Measurements from ENCODE around the gene TEDDM1.
"Not testable (repeated sequence)": the region's sequence is repeated elsewhere in the genome, so short reads cannot be mapped to it uniquely, and the experiment has no call there.

The TEDDM1 gene, protein sequence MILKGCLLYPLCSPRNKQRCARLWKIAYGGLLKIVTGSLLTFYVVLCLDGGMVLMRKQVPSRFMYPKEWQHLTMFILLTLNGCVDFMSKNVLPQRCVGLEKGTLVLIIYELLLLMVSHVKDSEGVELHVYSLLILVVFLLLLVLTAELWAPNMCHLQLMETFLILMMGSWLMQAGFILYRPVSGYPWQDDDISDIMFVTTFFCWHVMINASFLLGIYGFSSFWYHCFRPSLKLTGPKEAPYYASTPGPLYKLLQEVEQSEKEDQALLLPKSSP
- 0 to 0.66 (median 0) reads per million in 17 experiments for total RNA-seq

DNA sequence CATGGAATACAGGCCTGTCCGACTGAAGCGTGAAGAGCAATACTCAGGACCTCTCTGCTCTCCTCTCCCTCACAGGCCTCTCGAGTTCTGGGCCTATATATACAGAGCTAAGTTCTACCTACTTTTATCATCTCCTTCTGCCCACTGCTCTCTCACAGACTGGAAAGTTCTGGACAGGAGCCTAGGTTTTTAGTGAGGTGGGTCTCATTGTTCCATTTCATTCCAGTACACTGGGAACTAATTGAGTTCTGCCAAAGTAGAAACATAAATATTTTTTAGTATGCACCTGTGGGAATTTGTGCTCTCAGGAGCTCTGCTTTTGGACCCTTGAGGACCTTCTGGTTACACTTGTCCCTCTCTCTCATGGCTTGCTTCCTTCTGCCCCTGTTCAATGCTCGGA lies at the start of gene TEDDM1:
Gene TEDDM1, minus strand, starts transcription at position 101 of the 400 bp plus-strand sequence. CDS start 182 bp downstream, outside the sequence.
- no peak for DNase-seq

DNA sequence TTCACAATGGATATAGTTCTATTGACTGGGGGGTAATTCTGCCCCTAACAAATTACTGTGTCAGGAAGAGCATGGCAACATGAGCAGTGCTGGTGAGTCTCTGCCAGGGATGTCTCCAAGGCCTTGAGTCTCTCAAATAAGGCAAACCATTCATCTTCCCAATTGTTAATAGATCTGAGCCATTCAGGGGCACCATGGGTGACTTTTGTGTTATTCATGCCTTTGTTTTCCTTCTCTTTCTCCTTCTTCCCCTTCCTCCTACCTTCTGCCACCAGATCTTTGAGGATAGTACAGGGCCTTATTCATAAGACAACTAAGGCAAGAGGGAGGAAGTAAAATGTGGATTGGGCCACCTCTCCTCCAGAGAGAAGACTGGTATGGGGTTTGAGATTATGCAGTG lies 49.6 kb upstream of the TEDDM1 start, which contains the start of gene RGSL1:
Gene RGSL1, plus strand, starts transcription at position 60 of the 400 bp plus-strand sequence. Its CDS starts 20 bp downstream, at position 80.
- no peak for DNase-seq

DNA sequence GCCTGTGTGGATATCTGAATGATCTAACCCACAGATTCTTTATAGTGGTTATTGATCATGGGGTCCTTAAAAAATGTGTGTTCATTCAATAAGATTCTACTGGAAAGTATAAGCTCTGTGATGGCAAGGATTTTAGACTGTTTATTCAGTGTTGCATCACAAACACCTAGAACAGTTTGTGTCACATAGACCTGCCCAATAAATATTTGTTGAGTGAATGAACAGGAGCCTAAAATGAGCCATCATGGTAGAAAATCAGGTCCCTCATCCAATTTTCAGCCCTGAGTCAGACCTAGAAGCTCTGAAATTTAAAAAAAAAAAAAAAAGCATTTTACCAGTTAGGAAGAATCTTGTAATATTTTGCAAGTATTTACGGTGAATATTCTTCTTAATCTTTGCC lies 47.2 kb upstream of the TEDDM1 start:
- DNase-seq: no peak

DNA sequence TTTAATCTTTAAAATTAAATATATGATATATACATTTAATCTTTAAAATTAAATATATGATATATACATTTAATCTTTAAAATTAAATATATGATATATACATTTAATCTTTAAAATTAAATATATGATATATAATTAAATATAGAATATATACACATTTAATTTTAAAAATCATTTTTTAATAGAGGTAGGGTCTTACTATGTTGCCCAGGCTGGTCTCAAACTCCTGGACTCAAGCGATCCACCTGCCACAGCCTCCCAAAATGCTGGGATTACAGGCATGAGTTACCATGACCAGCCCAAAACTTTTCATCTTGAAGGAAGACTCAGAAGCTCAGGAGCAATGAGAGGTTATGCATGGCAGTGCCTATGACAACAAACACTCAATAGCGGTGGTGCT lies 46.7 kb upstream of the TEDDM1 start:
- DNase-seq: not testable (repeated sequence)

DNA sequence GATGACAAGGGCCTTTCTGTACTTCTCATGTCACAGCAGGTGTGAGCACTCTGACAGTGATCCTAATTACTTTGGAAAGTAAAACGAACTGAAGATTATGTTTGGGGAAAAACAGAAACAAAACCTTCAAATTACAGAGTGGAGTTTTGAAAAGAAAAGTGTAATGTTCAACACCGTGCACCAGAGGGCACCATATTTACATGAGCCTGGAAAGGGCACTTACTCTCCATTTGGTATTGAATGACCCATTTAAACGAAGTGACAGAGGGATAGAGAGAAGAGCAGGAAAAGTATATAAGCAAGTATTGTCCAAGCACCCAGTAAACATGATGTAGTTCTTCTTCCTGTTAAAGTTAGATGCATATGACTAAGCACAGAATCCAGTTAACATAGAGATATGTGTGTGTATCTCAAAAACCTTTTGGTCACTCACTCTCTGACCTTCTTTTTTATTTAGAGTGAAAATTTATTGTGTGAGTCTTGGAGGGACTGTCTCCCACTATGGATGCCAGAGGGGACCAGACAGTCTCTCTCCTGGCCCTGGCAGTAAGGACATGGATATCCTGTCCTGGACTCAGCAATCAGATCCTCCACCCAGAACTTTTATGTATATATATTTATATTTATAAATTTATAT lies 45.7 kb upstream of the TEDDM1 start:
- DNase-seq: peak; percentile 56 to 78 (median 72)

DNA sequence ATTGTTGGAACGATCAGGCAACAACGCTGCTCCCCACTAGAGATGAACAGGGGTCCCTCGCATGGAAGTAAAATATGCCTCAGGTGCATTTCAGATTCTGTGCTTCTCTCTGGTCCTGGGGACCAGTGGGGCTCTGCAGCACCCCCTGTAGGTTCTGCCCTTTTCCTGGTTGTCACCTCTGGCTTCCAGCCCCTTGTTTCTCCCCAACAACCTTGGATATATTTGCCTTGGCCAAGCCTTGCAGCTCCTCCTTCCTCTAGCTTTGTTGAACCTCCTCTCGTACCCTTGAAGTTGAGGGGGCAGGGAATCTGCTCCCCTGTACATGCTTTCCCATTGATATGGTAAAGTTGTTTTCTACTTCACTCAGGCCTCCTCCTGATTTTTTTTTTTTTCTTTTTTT lies 44.0 kb upstream of the TEDDM1 start:
- DNase-seq: peak in 2 of 4 experiments; percentile 22 to 34

DNA sequence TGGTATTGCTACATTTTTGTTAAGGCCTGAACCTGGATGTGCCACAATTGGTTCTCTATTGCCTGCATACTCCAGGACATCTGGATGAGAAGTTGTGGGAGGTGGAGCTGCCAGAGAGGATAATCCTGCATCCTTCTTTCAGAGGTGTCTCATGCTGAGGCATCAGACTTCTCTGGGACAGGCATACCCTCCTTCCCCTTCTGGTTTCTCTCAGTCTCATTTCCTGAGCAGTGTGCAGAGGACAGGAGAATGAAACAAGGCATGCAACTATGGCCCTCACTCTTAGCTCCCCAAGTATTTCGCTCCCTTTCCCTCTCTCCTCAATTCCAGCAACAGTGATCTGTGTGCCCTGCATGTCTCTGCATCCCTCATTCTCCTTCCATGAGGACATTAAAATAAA lies 41.9 kb upstream of the TEDDM1 start:
- DNase-seq: peak in 1 of 4 experiments; percentile 5

DNA sequence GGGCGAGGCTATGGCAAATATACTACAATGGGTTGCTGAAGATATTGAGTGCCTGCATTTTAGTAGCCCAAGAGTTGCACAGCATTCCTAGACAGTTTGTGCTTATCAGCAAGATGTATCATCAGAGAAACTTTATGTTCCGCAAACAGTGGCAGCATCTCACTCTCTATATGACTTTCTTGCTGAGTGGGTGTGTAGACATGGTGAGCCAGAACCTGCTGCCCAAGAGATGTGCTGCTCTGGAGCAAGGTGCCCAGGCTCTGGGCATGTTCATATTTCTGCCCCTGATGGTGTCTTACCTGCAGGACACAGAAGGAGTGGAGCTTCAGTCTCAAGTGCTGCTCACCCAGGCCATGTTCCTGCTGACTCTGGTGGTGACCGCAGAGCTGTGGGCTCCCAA lies 41.3 kb upstream of the TEDDM1 start:
- no peak for DNase-seq

DNA sequence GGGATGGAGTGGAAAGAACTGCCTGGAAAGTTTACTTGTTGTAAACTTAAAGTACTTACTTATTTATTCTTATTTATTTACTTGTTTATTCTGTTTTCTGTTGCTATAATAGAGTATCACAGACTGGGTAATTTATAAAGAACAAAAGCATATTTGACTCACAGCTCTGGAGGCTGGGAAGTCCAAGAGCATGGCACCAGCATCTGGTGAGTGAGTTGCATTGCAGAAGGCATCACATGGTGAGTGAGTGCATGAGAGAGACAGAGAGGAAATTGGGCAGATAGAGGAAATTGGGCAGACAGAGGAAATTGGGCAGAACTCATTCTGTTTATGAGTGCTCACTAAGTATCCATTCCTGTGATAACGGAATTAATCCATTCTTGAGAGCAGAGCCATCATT lies 37.9 kb upstream of the TEDDM1 start:
- DNase-seq: peak in 2 of 4 experiments; percentile 18 to 19

DNA sequence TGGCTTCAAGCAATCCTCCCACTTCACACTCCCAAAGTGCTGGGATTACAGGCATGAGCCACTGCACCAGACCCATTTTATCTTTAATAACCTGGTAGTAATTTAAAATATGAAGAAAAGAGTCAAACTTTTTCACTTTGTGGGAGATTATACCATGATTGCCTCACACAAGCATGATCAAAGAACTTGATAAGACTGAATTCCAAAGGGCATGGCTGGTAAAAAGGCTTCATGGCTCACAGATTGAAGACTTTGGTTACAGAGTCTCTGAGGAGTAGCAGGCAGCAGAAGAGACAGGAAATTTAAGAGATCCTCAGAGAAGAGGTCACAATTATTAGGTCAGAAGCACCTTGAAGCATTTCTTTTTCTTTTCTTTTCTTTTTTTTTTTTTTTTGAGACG lies 33.1 kb upstream of the TEDDM1 start:
- DNase-seq: no peak

DNA sequence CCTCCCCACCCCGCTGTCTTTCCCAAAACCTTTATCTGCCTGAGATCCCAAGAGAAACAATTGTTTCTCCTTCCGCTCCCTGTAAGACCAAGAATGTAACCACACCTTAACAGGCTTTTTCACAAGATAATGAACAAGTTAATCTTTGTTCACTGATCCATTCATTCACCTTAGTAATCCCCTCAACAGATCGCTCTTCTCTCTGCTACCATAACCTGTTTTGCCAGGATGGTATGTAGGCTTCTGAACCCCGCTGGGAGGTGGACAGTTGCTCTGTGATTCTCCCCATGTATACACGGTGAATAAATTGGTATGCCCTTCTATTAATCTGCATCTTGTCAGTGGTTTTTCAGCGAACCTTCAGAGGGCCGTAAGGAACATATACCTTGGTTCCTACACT lies 30.8 kb upstream of the TEDDM1 start:
- DNase-seq: no peak

DNA sequence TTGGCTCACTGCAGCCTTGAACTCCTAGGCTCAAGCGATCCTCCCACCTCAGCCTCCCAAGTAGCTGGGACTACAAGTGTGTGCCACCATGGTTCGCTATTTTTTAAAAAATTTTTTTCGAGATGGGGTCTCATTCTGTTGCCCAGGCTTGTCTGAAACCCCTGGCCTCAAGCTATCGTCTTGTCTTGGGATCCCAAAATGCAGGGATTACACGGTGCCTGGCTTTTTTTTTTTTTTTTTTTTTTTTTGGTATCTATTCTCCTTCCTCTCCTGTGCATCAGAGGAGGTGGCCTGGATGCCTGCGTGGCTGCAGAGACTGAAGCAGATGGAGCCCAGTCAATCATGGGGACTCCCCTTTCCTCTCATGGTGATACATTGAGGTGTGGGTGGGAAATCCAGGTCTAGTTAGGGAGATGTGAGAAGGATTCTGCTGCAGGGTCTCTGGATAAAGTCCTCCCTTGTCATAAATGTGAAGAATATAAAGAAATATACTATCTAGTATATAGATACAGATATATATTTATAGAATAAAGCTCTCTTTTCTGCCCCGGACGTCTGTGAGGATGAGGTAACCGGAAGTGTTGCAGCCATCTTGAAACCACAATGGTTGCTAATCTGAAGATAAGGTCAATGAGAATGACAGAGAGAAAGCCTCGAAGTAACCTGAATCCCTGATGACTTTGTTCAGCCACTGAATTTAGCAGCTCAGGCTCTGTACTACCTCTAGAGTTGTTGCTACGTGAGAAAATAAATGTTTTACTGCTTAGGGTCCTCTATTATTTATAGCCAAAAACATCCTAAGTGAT lies 30.0 kb upstream of the TEDDM1 start:
- DNase-seq: peak; percentile 31 to 58 (median 47)

DNA sequence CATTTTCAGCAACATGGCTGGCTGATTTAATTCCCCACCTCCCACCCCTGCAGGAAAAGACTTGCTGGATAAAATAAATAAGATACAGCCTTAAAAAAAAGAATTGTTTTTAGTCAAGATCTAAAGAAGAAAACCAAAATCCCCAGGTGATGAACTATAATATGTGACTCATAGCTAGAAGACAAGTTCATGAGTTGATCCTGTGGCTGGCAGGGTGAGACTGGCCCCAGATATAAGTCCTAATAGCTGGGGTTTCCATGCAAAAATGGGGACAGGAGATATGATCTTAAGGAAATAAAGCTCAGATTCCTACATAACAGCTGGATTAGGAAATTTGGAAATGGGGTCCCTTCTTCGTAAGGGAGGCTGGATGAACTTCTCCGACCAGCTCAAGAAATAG lies 27.6 kb upstream of the TEDDM1 start:
- no peak for DNase-seq

DNA sequence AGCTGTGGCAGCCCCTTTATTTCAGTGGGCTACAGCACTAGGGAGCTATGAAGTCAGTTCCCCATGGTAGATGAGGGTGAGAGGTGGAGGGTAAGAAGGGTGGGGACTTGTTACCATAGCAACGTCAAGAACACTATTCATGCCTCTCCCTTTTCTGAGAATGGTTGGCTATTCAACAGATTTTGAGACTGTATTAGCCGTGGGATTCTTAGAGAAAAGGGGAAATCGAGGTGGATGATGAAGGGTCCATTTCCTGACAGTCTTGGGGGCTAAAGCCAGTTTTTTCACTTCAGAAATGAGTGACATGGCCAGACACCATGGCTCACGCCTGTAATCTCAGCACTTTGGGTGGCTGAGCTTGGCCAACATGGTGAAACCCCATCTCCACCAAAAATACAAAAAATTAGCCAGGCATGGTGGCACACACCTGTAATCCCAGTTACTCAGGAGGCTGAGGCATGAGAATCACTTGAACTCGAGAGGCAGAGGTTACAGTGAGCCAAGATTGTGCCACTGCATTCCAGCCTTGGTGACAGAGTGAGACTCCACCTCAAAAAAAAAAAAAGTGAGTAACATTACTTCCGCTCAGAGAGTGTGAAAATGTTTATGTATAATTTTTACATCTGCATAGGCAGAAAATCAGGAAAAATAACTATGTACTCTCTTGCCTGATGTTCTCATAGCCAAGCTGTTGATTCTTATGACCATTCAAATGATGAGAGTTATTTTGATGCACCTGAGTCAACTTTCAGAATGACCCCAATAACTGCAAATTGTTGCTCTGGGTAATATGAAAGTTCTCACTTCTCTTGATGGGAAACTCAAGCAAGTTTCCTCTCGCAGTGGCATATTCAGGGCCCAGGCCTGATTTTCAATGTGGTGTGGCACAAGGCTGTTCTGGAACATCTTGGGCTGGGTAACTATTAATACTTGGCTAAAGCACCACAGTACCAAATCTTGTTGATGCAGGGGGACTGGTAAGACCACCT lies 26.3 kb upstream of the TEDDM1 start:
- no peak for DNase-seq

DNA sequence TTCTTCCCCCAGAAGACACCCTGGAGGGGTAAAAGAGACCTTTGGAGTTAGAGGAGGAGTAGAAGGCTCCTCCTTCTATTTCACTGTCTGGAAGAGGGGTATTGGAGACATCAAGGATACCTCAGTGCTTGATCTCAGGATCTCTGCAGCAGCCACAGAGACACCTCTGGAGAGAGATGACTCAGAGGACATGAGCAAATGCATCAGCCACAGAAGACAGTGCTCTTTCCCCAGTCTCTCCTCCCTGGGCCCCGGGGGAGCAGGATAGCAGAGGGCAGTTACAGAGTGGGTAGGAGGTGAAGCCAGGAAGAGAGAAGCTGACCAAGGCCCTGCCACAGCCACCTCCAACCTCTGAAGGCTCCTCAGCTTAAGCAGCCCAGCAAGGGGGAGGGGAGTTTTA lies 15.3 kb upstream of the TEDDM1 start:
- DNase-seq: peak; percentile 40 to 69 (median 61)

DNA sequence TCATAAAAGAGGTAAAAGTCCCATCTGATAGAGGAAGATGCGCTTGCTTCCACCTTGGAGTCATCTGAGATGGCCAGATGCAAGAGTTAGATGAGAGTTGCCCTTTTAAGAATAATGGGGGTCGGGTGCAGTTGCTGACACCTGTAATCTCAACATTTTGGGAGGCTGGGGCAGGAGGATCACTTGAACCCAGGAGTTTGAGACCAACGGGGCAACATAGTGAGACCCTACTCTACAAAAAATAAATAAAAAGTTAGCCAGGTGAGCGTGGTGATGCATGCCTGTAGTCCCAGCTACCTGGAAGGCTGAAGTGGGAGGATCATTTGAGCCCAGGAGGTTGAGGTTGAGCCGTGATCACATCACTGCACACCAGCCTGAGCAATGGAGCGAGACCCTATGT lies 13.5 kb upstream of the TEDDM1 start:
- no peak for DNase-seq

DNA sequence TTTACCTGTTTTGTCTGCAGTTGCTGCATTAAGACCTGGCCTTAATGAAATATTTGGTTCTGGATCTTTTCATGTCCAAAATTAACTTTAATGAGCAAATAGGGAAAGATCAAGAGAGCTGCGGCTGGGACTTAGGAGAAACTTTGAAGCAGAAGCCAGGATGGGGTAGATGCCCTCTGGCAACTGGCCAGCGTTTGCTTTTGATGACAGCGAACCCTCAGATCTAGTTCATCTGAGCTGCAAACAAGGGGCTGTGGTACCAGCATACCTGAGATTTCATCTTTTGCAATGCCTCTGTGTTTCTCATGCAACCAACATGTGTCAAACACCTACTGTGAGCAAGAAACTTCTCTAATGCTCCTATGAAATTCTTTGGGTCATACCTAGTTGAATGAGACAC lies 13.0 kb upstream of the TEDDM1 start:
- no peak for DNase-seq

DNA sequence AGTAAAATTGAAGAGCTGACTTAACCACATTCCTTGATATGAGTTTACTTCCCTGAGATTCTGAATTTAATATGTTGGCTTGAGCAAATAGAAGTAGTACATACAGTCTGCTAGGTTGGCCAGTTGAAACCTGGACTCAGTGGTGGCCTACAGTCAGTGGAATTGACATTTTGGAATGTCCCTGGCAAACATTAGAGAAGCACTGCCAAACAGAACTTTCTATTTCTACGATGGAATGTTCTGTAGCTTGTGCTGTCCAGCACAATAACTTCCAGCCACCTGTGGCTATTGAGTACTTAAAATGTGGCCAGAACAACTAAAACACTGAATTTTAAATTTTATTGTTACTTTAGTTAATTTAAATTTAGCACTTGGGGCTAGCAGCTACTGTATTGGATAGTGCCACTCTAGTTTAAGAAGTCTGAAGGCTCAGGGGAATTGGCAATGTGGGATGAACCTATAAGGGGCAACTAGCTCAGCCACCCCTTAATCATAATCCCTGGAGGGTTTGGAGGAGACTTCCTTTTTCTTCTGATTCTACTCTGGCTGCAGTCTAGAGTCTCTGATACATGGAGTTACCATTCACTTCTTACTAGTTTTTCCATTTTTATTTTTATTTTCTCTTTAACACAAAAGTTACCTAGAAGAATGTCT lies 10.3 kb upstream of the TEDDM1 start:
- no peak for DNase-seq

DNA sequence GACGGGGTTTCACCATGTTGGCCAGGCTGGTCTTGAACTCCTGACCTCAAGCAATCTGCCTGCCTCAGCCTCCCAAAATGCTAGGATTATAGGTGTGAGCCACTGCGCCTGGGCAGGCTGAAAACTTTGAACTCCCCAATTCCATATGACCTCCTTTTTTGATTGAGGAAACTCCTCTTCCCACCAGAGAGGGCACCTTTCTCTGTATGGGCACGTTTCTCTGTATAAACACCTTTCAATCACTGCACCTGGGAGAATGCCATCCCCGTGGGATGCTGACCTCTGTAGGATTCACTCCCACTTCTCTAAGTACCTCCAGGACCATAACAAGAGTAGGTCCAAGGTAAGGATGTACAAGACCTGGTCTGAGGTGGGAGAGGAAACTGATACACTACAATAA lies 9.7 kb upstream of the TEDDM1 start:
- DNase-seq: no peak

DNA sequence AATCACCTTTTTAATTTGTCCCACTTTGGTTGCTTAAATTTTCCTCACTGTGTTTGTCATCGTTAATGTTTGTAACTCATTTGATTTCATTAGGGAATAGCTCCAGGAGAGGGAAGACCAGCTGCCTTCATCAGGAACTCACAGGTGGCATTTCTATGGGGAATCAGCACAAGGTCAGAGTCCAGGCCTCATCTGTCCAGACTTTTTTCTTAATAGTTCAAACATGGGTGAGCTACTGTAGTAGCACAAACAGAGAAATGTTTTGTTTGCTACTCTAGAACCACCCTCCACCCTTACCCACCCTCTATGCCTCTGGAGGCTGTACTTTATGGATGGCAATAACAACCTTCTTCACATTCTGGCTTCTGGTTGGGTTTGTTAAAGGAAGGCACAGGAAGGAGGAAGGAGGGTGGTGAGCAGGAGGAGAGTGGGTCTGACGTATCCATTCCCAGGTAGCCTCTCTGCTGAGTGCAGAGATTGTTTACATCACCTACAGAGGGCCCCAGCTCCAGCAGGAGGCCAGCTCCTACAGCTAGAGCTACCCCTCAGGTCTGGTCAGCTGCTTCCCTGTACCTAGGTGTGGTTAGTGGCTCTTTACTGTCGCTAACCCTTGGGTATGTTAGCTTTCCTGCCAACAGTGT lies 8.1 kb upstream of the TEDDM1 start:
- no peak for DNase-seq

DNA sequence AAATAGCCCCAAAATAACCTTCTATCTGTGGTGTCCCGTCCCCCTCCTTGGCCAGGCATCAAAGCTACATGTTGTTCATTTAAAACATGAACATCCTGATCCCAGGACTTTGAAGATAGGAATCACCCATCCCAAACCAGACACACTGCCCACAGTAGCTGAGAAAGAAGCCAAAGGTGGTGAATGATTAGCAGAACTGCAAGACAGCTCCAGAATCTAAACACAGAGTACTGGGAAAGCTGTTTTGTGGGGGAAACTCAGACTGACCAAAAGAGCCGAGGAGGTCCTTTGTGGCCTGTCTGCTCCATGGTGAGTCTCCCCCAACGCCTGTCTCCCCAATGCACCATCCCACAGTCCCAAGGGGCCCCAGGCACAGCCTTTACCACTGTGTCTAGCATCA lies 7.3 kb upstream of the TEDDM1 start:
- DNase-seq: no peak
